A549 (cell line): ENCODE data around the gene GNG2. TPM values are rescaled to one million over a fixed set of nuclear protein-coding genes. Genes with fewer than 3 reads are reported as not detected.

ENCODE experiments used
- ATAC-seq, 2 experiments: fragments of 200-7000 bp in 1 of 2; fragments of >200 bp in 1 of 2; cut with Nextera tagmentation in 1 of 2; cut with Tn5 transposase in 1 of 2; 3 replicates each; pipeline versions ENCODE4 v1.8.0 to v1.9.1; 2018 to 2020; ENCODE audit warnings: mild to moderate bottlenecking in 1 of 2, moderate library complexity in 1 of 2
- CTCF ChIA-PET: fragments of 300-600 bp; sonication (Branson Sonifier 250); formaldehyde crosslinking; extraction: SDS; loops from one replicate; lab custom pipeline; 2021; ENCODE audit warnings: antibody characterized with exemption, inconsistent platforms; lab: Yijun Ruan, JAX
- POLR2A ChIA-PET: fragments of 350-600 bp; formaldehyde crosslinking; extraction: SDS; loops from one replicate; lab custom pipeline; 2021; ENCODE audit warnings: antibody characterized with exemption, inconsistent platforms; lab: Yijun Ruan, JAX
- DNase-seq, 2 experiments: peaks; one replicate each; pipeline versions ENCODE4 v3.0.0 to v3.0.0-alpha.2; 2011 to 2016; ENCODE audit warnings: low read depth in 1 of 2, low spot score in 1 of 2
- FAIRE-seq: peaks from 2 replicates; lab custom pipeline; 2011; peaks lifted over from hg19 to GRCh38; lab: Jason Lieb, UNC
- H3K27ac ChIP-seq, 2 experiments: fragments of >200 bp; sonication (Bioruptor Twin); formaldehyde crosslinking; 3 replicates each; pipeline ENCODE4 v1.5.1; 2016 to 2017
- H3K4me1 ChIP-seq: fragments of >200 bp; sonication (Bioruptor Twin); formaldehyde crosslinking; 3 replicates; pipeline ENCODE4 v1.6.1; 2016
- H3K4me2 ChIP-seq: fragments of >200 bp; sonication (Bioruptor Twin); formaldehyde crosslinking; 3 replicates; pipeline ENCODE4 v1.6.1; 2016
- H3K4me3 ChIP-seq: fragments of >200 bp; sonication (Bioruptor Twin); formaldehyde crosslinking; 3 replicates; pipeline ENCODE4 v1.5.1; 2016
- H3K9me3 ChIP-seq: fragments of >200 bp; sonication (Bioruptor Twin); formaldehyde crosslinking; 3 replicates; pipeline ENCODE4 v1.6.1; 2016
- CBX2 ChIP-seq: fragments of 200-600 bp; sonication (generic); IDR thresholded peaks from 2 replicates; pipeline ENCODE4 v1.6.1; 2016; ENCODE audit warnings: low read depth, mild to moderate bottlenecking, borderline replicate concordance
- CBX8 ChIP-seq: fragments of 200-600 bp; sonication (generic); IDR thresholded peaks from 2 replicates; pipeline ENCODE4 v1.6.1; 2016
- CHD2 ChIP-seq: fragments of 150-350 bp; IDR thresholded peaks from 2 replicates; pipeline ENCODE4 v1.6.1; 2014; ENCODE audit warnings: low read length; ENCODE audit not compliant: partially characterized antibody
- FOSB ChIP-seq: fragments of 250-450 bp; sonication (Bioruptor Pico); IDR thresholded peaks from 2 replicates; pipeline ENCODE4 v1.5.0; 2020; ENCODE audit warnings: mild to moderate bottlenecking, moderate library complexity
- FOSL2 ChIP-seq, 2 experiments: fragments of 450-650 bp in 1 of 2; fragments of >200 bp in 1 of 2; sonication (Bioruptor Twin) in 1 of 2; formaldehyde crosslinking; IDR thresholded peaks; 2 replicates each; pipeline versions ENCODE4 v1.5.0 to v1.6.1; 2016 to 2020; ENCODE audit warnings: mild to moderate bottlenecking in 1 of 2, moderate library complexity in 1 of 2
- FOXS1 ChIP-seq: fragments of 250-450 bp; sonication (Bioruptor Pico); IDR thresholded peaks from 2 replicates; pipeline ENCODE4 v1.5.0; 2020; ENCODE audit warnings: mild to moderate bottlenecking, moderate library complexity
- HDAC2 ChIP-seq: fragments of 200-600 bp; sonication (generic); IDR thresholded peaks from 2 replicates; pipeline ENCODE4 v1.6.1; 2016
- HEYL ChIP-seq: fragments of 250-450 bp; sonication (Bioruptor Pico); IDR thresholded peaks from 2 replicates; pipeline ENCODE4 v1.8.0; 2021; ENCODE audit warnings: mild to moderate bottlenecking, moderate library complexity
- HOXA7 ChIP-seq: fragments of 250-450 bp; sonication (Bioruptor Pico); IDR thresholded peaks from 2 replicates; pipeline ENCODE4 v1.5.0; 2020; ENCODE audit warnings: mild to moderate bottlenecking, moderate library complexity
- HOXB5 ChIP-seq: fragments of 250-450 bp; sonication (Bioruptor Pico); IDR thresholded peaks from 2 replicates; pipeline ENCODE4 v1.5.0; 2020; ENCODE audit warnings: mild to moderate bottlenecking, moderate library complexity
- JUN ChIP-seq, 2 experiments: fragments of >200 bp; sonication (Bioruptor Twin); formaldehyde crosslinking; IDR thresholded peaks; 2 replicates in 1 of 2; 3 replicates in 1 of 2; pipeline ENCODE4 v1.6.1; 2016 to 2017
- KDM1A ChIP-seq: fragments of 200-600 bp; sonication (generic); IDR thresholded peaks from 2 replicates; pipeline ENCODE4 v1.6.1; 2016; ENCODE audit warnings: low read depth, mild to moderate bottlenecking
- MAFK ChIP-seq: fragments of 450-650 bp; IDR thresholded peaks from 2 replicates; pipeline ENCODE4 v1.6.1; 2014; ENCODE audit not compliant: partially characterized antibody
- NFE2L2 ChIP-seq: fragments of 150-350 bp; conservative IDR thresholded peaks from 2 replicates; pipeline ENCODE4 v1.6.1; 2014; ENCODE audit warnings: low read length
- NPAS2 ChIP-seq: fragments of 250-450 bp; sonication (Bioruptor Pico); IDR thresholded peaks from 2 replicates; pipeline ENCODE4 v1.8.0; 2022; ENCODE audit warnings: mild to moderate bottlenecking, moderate library complexity, borderline replicate concordance
- NR3C1 ChIP-seq: fragments of >200 bp; sonication (Bioruptor Twin); formaldehyde crosslinking; IDR thresholded peaks from 3 replicates; pipeline ENCODE4 v1.6.1; 2017
- PHF8 ChIP-seq: fragments of 200-600 bp; sonication (generic); IDR thresholded peaks from 2 replicates; pipeline ENCODE4 v1.6.1; 2016; ENCODE audit warnings: low read depth, mild to moderate bottlenecking, antibody characterized with exemption, moderate library complexity, borderline replicate concordance
- POLR2AphosphoS2 ChIP-seq: conservative IDR thresholded peaks from 2 replicates; pipeline ENCODE4 v1.6.1; 2012; ENCODE audit warnings: low read length, improper control_type of control experiment, inconsistent platforms
- RCOR1 ChIP-seq: fragments of 150-350 bp; IDR thresholded peaks from 2 replicates; pipeline ENCODE4 v1.6.1; 2014; ENCODE audit warnings: antibody characterized with exemption, low read length, low read depth
- RFX5 ChIP-seq: fragments of 450-650 bp; IDR thresholded peaks from 2 replicates; pipeline ENCODE4 v1.7.1; 2014; ENCODE audit warnings: antibody characterized with exemption, mild to moderate bottlenecking, moderate library complexity
- RNF2 ChIP-seq: fragments of 200-600 bp; sonication (generic); IDR thresholded peaks from 2 replicates; pipeline ENCODE4 v1.6.1; 2016; ENCODE audit warnings: low read depth, mild to moderate bottlenecking, antibody characterized with exemption, moderate library complexity, borderline replicate concordance
- SMC3 ChIP-seq: fragments of >200 bp; sonication (Bioruptor Twin); formaldehyde crosslinking; IDR thresholded peaks from 3 replicates; pipeline ENCODE4 v1.6.1; 2018; ENCODE audit warnings: inconsistent platforms
- SREBF2 ChIP-seq: fragments of 450-650 bp; IDR thresholded peaks from 2 replicates; pipeline ENCODE4 v1.6.1; 2014; ENCODE audit warnings: mild to moderate bottlenecking, moderate library complexity
- TFCP2L1 ChIP-seq: fragments of 250-450 bp; sonication (Bioruptor Pico); IDR thresholded peaks from 2 replicates; pipeline ENCODE4 v1.5.0; 2021; ENCODE audit warnings: mild to moderate bottlenecking
- TP53 ChIP-seq: fragments of 250-450 bp; sonication (Bioruptor Pico); IDR thresholded peaks from 2 replicates; pipeline ENCODE4 v1.5.0; 2021; ENCODE audit warnings: mild to moderate bottlenecking, moderate library complexity
- WGBS: methylation state at CpG from one replicate; pipeline ENCODE4 v1.1.6; 2017; ENCODE audit errors: missing lambda C conversion rate; 5-methylcytosine and 5-hydroxymethylcytosine counted together
- polyA plus RNA-seq, 4 experiments: library from polyadenylated mRNA; depleted of rRNA in 3 of 4; stranded (reverse); fragments of >200 nt; fragmentation: RNase III in 1 of 4; extraction: RNeasy Plus Mini Kit Qiagen cat#74134 plus additional on column Dnase treatment in 1 of 4; gene quantifications; 2 replicates in 3 of 4; 3 replicates in 1 of 4; pipeline ENCODE4 v1.2.3, GENCODE V29; 2011 to 2017
- TF ChIP-seq, protein P1 (sequence below): fragments of >200 bp; sonication (Bioruptor Twin); formaldehyde crosslinking; IDR thresholded peaks from 3 replicates; pipeline ENCODE4 v1.6.1; 2016
- TF ChIP-seq, protein P2 (sequence below): fragments of >200 bp; sonication (Bioruptor Twin); formaldehyde crosslinking; IDR thresholded peaks from 3 replicates; pipeline ENCODE4 v1.5.1; 2016
- TF ChIP-seq, protein P3 (sequence below): fragments of 450-650 bp; IDR thresholded peaks from 2 replicates; pipeline ENCODE4 v1.6.1; 2014; ENCODE audit warnings: antibody characterized with exemption
- TF ChIP-seq, protein P4 (sequence below): IDR thresholded peaks from 2 replicates; pipeline ENCODE4 v1.6.1; 2012
- TF ChIP-seq, protein P5 (sequence below): IDR thresholded peaks from 2 replicates; pipeline ENCODE4 v1.6.1; 2012; ENCODE audit warnings: low read depth, borderline replicate concordance

The GNG2 gene
- polyA plus RNA-seq, 2 of the 4 experiments (the other 2 are of a cell fraction): 2.1 to 3.0 TPM

DNA sequence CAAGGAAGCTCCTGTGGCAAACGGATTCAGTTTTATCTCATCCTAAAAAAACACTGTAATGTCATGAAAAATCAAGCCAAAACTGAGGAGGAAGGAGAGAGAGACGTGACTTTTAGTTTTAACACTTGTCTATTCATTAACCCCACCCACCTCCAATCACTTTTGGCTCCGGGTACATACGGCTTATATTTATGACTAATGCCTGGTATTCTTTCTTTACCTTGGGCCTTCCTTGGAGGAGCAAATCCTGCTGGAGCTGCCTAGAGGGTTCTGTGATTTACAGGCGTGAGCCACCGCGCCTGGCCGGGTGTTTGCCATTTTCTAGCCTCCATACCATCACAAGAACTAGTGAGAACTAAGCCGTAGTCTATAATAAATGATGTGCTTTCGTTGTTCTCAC lies 68.2 kb downstream of the GNG2 start:
- POLR2A ChIA-PET: no interaction called here
- no peak for DNase-seq
- Histone ChIP-seq H3K27ac (no peak overlapping the region), H3K4me2 (no peak overlapping the region), H3K4me3 (no peak overlapping the region), H3K9me3 (no peaks in the 10 kb centered on the region), H3K4me1 (no peaks in the 10 kb centered on the region)
- FAIRE-seq: no peak
- ATAC-seq: no peak
- CTCF ChIA-PET: interaction anchor here (1.1 to 2.0 kb wide), 3 partner anchors 10 to 152 kb away, joined by 3 to 5 read pairs (median 3); no protein-coding TSS in a partner anchor
- TF ChIP-seq, protein P1, sequence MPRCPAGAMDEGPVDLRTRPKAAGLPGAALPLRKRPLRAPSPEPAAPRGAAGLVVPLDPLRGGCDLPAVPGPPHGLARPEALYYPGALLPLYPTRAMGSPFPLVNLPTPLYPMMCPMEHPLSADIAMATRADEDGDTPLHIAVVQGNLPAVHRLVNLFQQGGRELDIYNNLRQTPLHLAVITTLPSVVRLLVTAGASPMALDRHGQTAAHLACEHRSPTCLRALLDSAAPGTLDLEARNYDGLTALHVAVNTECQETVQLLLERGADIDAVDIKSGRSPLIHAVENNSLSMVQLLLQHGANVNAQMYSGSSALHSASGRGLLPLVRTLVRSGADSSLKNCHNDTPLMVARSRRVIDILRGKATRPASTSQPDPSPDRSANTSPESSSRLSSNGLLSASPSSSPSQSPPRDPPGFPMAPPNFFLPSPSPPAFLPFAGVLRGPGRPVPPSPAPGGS: no peak
- no peak for TF ChIP-seq JUN (IDR thresholded peaks at IDR 0.05)
- no peak for TF ChIP-seq HOXA7 (CRISPR knock-in tag)
- TF ChIP-seq HEYL (CRISPR knock-in tag): no peak
- TF ChIP-seq, protein P2, sequence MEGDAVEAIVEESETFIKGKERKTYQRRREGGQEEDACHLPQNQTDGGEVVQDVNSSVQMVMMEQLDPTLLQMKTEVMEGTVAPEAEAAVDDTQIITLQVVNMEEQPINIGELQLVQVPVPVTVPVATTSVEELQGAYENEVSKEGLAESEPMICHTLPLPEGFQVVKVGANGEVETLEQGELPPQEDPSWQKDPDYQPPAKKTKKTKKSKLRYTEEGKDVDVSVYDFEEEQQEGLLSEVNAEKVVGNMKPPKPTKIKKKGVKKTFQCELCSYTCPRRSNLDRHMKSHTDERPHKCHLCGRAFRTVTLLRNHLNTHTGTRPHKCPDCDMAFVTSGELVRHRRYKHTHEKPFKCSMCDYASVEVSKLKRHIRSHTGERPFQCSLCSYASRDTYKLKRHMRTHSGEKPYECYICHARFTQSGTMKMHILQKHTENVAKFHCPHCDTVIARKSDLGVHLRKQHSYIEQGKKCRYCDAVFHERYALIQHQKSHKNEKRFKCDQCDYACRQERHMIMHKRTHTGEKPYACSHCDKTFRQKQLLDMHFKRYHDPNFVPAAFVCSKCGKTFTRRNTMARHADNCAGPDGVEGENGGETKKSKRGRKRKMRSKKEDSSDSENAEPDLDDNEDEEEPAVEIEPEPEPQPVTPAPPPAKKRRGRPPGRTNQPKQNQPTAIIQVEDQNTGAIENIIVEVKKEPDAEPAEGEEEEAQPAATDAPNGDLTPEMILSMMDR: no peak
- no peak for TF ChIP-seq NFE2L2
- TF ChIP-seq HDAC2: no peak
- TF ChIP-seq HOXB5 (CRISPR knock-in tag): no peak
- no peak for TF ChIP-seq NPAS2
- TF ChIP-seq CBX2: no peak
- no peak for TF ChIP-seq KDM1A
- TF ChIP-seq PHF8: no peak
- no peak for TF ChIP-seq RCOR1
- TF ChIP-seq, protein P3, sequence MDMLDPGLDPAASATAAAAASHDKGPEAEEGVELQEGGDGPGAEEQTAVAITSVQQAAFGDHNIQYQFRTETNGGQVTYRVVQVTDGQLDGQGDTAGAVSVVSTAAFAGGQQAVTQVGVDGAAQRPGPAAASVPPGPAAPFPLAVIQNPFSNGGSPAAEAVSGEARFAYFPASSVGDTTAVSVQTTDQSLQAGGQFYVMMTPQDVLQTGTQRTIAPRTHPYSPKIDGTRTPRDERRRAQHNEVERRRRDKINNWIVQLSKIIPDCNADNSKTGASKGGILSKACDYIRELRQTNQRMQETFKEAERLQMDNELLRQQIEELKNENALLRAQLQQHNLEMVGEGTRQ: no peak
- no peak for TF ChIP-seq NR3C1
- no peak for TF ChIP-seq SREBF2
- TF ChIP-seq CBX8: no peak
- TF ChIP-seq POLR2AphosphoS2: no peak
- no peak for TF ChIP-seq CHD2
- 72% methylated on average over 10 of the region's 10 CpGs for whole genome bisulfite sequencing

DNA sequence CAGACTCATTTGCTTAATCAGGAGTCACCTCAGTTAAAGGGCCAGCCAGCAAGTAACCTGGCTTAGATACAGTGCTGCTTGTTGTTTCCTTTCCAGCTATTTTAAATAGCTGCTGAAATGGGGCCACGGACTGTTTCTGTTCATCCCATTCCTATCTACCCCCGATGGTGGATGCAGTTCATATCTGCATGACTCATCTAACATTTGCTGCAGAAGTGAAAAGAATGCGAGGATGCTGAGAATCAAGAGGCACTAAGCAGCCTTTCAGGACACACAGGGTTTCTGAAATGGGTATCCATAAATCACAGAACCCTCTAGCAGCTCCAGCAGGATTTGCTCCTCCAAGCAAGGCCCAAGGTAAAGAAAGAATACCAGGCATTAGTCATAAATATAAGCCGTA lies 68.8 kb downstream of the GNG2 start:
- DNase-seq (no peak), ATAC-seq (no peak)
- TF ChIP-seq NFE2L2 (no peak), FOSL2 (IDR thresholded peaks at IDR 0.05) (no peak), FOSL2 (CRISPR knock-in tag; IDR thresholded peaks at IDR 0.05) (0 out of 2 replicates have a peak, but pooled peaks have one; percentile 30)
- TF ChIP-seq, all 56 proteins: peak for 1
- H3K27ac ChIP-seq: no peak overlapping the region
- H3K4me3 ChIP-seq: no peak overlapping the region
- FAIRE-seq: no peak
- POLR2A ChIA-PET: no interaction called here
- CTCF ChIA-PET: interaction anchor here (1.1 to 2.0 kb wide), 2 partner anchors 11 to 153 kb away, joined by 3 to 5 read pairs; no protein-coding TSS in a partner anchor
- H3K9me3 ChIP-seq: no peaks in the 10 kb centered on the region
- H3K4me1 ChIP-seq: no peaks in the 10 kb centered on the region
- WGBS: 37% methylated on average over 4 of the region's 4 CpGs
- no peak overlapping the region for H3K4me2 ChIP-seq

DNA sequence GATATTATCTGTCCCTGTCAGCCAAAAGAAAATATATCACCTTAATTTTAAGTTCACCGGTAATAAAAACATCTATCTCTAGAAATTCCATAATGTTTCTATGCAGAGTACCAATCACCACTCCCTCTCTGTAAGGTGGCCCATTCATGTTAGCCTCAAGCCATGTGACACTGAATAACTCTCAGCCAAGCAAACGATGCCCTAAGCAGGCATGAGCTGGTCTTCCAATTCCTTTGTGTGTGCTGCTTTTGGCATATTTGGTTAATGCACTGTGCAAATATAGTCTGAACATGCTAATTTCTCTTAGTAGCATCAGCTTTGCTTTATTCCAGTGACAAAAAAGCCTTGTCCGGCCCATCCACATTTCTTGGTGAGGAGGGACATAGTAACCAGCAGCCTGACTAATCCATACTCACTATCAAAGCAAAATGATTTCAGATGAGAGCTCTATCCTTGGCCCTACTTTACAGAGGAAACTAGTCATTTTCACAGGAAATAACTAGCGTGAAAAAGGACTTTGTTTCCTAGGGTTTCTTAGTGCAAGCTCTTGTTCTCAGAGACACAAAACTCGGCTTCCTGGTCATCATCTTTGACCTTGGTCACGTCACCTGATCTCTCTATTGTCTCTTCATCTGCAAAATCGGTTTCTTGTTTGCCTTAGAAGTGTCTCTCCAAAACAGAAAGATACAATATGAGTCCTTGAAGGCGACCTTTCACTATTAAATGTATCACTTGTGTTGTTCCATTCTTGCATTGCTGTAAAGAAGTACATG lies 69.7 kb downstream of the GNG2 start:
- CTCF ChIA-PET: interaction anchor here (0.6 to 1.4 kb wide), 3 partner anchors 150 to 291 kb away, joined by 3 read pairs; no protein-coding TSS in a partner anchor
- FAIRE-seq (no peak), DNase-seq (no peak), ATAC-seq (no peak)
- Histone ChIP-seq H3K4me2 (no peak overlapping the region), H3K27ac (no peak overlapping the region), H3K4me3 (no peak overlapping the region), H3K4me1 (no peaks in the 10 kb centered on the region), H3K9me3 (no peaks in the 10 kb centered on the region)
- POLR2A ChIA-PET: no interaction called here
- WGBS: 58% methylated on average over 8 of the region's 8 CpGs
- TF ChIP-seq MAFK (no peak), FOXS1 (CRISPR knock-in tag) (no peak), RNF2 (no peak), SMC3 (no peak), FOSL2 (IDR thresholded peaks at IDR 0.05) (no peak), FOSL2 (CRISPR knock-in tag; IDR thresholded peaks at IDR 0.05) (no peak), TFCP2L1 (CRISPR knock-in tag) (no peak), RFX5 (no peak), TP53 (CRISPR knock-in tag) (no peak), PHF8 (no peak), CBX2 (no peak), CHD2 (no peak), FOSB (CRISPR knock-in tag) (no peak)
- TF ChIP-seq, protein P4, sequence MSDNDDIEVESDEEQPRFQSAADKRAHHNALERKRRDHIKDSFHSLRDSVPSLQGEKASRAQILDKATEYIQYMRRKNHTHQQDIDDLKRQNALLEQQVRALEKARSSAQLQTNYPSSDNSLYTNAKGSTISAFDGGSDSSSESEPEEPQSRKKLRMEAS: no peak
- TF ChIP-seq, protein P5, sequence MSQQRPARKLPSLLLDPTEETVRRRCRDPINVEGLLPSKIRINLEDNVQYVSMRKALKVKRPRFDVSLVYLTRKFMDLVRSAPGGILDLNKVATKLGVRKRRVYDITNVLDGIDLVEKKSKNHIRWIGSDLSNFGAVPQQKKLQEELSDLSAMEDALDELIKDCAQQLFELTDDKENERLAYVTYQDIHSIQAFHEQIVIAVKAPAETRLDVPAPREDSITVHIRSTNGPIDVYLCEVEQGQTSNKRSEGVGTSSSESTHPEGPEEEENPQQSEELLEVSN: no peak
